Brain microvascular endothelial cell (primary cell): ENCODE measurements around the gene CP.

Experiments used
- DNase-seq: peaks from one replicate; pipeline ENCODE4 v3.0.0-alpha.2; 2020
- H3K27ac ChIP-seq: fragments of 250-450 bp; sonication (Bioruptor Pico); 2 replicates; pipeline ENCODE4 v1.5.1; 2020; ENCODE audit warnings: mild to moderate bottlenecking, moderate library complexity
- H3K27me3 ChIP-seq: fragments of 250-450 bp; sonication (Bioruptor Pico); replicated peaks from 2 replicates; pipeline ENCODE4 v1.5.1; 2020; ENCODE audit warnings: mild to moderate bottlenecking
- H3K36me3 ChIP-seq: fragments of 250-450 bp; sonication (Bioruptor Pico); replicated peaks from 2 replicates; pipeline ENCODE4 v1.5.1; 2020; ENCODE audit warnings: mild to moderate bottlenecking
- H3K4me3 ChIP-seq: 2 replicates; pipeline ENCODE4 v1.5.1; 2011; ENCODE audit warnings: low read depth, mild to moderate bottlenecking, control low read depth, low read length, moderate library complexity
- in situ Hi-C: cut with HindIII; loops from 2 replicates; pipeline ENCODE4 v1.10.0; 2017; ENCODE audit warnings: low sequenced_read_pairs, low pct_ligation_motif_present
- TF ChIP-seq, protein P1 (sequence below): IDR thresholded peaks from 2 replicates; pipeline ENCODE4 v1.5.1; 2011; ENCODE audit warnings: low read depth, mild to moderate bottlenecking, moderate library complexity, low read length, control low read depth, inconsistent platforms; ENCODE audit errors: missing control alignments

The CP gene

DNA sequence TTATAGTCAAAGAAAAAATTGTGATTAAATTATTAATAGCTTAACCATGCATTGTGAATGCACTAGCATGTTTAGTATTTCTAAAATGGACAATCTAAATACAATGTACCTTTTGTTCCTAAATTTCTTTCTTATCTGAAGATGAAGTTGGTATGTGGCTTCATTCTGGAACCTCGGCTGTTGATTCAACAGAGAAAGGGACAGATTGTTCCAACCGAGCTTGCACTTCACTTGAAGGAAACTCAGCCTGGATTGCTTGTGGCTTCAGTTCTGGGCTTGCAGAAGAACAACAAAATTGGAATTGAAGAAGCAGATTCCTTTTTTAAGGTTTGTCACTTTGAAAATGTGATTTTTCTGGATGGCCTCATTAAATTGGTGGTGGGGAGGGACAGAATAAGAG is 59.6 kb downstream of the CP start:
- DNase-seq: no peak
- Histone ChIP-seq H3K27me3 (no peaks in the 10 kb centered on the region), H3K36me3 (peaks cover 6% of the 10 kb centered on the region), H3K4me3 (no peak overlapping the region), H3K27ac (no peak overlapping the region)
- in situ Hi-C loops: no loop called here
- TF ChIP-seq, protein P1, sequence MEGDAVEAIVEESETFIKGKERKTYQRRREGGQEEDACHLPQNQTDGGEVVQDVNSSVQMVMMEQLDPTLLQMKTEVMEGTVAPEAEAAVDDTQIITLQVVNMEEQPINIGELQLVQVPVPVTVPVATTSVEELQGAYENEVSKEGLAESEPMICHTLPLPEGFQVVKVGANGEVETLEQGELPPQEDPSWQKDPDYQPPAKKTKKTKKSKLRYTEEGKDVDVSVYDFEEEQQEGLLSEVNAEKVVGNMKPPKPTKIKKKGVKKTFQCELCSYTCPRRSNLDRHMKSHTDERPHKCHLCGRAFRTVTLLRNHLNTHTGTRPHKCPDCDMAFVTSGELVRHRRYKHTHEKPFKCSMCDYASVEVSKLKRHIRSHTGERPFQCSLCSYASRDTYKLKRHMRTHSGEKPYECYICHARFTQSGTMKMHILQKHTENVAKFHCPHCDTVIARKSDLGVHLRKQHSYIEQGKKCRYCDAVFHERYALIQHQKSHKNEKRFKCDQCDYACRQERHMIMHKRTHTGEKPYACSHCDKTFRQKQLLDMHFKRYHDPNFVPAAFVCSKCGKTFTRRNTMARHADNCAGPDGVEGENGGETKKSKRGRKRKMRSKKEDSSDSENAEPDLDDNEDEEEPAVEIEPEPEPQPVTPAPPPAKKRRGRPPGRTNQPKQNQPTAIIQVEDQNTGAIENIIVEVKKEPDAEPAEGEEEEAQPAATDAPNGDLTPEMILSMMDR: no peak

DNA sequence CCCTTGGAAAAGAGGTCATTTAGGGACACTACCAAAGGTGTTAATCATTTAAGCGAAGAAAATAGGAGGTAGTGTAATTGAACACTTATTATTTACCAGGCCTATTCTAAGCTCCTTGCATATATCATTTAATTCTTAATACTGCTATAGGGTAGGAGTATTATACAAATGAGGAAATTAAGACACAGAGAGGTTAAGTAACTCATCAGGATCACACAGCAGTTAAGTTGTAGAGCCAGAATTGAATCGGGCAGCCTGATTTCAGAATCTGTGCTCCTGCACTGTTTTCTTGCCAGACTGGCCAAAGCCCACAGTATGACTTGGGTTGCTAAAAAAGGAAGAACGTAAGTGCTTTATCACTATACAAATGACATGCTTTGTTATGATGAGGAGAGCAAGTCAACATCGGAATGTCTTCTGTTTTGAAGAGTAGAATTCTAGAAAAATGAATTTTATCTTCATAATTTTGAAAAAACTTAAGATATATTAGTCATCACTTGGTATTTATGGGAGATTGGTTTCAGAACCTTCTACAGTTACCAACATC is 60.8 kb downstream of the CP start:
- in situ Hi-C loops: no loop called here
- TF ChIP-seq, protein P1: no peak
- Histone ChIP-seq H3K27ac (no peak overlapping the region), H3K27me3 (no peaks in the 10 kb centered on the region), H3K4me3 (no peak overlapping the region), H3K36me3 (peaks cover 6% of the 10 kb centered on the region)
- DNase-seq: peak; percentile 37

DNA sequence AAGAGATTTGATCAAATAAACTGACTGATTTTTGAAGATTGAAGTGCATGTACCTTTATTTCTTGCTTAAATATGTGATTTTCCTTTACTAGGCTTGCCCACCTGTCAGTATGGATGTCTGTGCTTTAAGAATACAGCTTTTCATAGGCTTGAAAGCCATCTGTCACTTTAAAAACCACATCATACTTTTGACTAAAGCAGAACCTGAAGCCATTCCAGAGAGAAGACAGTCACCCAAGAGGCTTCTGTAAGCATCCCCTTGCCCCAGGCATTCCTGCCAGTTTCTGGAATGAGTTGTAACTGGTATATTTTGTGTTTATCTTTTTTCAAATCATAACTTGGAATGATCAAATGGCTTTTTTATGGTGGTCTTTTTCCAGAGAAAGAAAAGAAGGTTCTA is 68.2 kb downstream of the CP start:
- peaks cover 3% of the 10 kb centered on the region for H3K36me3 ChIP-seq
- H3K27ac ChIP-seq: no peak overlapping the region
- DNase-seq: no peak
- no peaks in the 10 kb centered on the region for H3K27me3 ChIP-seq
- no peak overlapping the region for H3K4me3 ChIP-seq
- in situ Hi-C loops: no loop called here
- TF ChIP-seq, protein P1: no peak

DNA sequence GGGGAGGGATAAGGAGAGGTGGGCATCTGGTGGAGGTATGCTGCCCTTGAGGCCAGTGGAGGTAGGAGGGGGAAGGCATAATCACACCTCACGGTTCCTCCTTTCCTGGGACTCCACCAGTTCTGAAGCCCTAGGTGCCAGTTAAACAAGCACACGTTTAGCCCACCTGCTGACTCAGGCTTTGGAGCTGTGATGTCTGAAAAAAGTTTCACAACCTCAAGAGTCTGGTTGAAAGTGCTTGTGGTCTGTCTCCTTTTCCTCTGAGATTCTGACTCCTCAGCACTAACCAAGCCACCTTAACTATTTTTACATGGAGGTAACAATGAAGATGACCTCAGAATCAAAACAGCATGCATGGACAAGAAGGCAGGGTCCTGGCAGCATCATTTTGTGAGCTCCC is 69.2 kb downstream of the CP start:
- TF ChIP-seq, protein P1: no peak
- DNase-seq: peak; percentile 59
- in situ Hi-C loops: no loop called here
- Histone ChIP-seq H3K36me3 (peaks cover 1% of the 10 kb centered on the region), H3K27me3 (no peaks in the 10 kb centered on the region), H3K4me3 (no peak overlapping the region), H3K27ac (peak overlapping the region; percentile 16)

DNA sequence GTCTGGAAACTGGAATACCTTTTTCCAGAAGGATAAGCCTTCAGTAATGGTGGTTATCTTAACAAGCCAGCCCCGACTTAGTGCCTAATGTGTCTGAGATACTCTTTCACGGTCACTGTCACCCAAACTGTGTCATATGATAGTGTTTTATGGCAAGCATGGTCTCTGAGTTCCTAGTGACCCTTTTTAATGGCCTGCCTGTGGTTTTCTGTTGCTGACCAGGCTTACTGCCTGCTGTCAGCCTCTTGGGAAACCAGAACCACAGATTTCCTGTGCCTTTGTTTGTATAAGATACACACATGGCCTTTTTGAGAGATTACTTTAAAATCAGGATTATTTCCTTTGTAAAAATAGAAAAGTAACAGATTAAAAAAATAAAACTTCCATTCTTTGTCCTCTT is 69.8 kb downstream of the CP start:
- Histone ChIP-seq H3K27me3 (no peaks in the 10 kb centered on the region), H3K36me3 (no peaks in the 10 kb centered on the region), H3K27ac (peak overlapping the region; percentile 16), H3K4me3 (no peak overlapping the region)
- TF ChIP-seq, protein P1: no peak
- in situ Hi-C loops: no loop called here
- DNase-seq: peak; percentile 78

DNA sequence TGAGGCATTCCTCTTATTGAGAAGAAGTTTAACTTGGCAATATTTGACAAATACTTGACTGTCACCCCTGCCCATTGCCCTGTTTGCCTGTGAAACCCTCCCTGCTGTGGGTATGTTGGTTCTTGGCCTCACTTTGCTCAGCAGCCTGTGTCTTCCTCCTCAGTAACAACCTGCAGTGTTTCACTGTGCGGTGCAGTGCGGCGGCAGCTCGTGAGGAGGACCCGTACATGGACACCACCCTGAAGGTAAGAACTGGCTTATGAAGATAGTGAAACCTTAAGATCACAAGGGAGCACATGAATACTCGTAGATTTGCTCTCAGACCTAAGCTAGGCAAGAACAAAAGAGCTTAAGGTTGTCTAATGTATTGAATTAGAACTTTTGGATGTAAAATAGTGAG is 71.2 kb downstream of the CP start:
- H3K36me3 ChIP-seq: no peaks in the 10 kb centered on the region
- no peak overlapping the region for H3K4me3 ChIP-seq
- H3K27me3 ChIP-seq: no peaks in the 10 kb centered on the region
- no peak overlapping the region for H3K27ac ChIP-seq
- TF ChIP-seq, protein P1: no peak
- in situ Hi-C loops: no loop called here
- no peak for DNase-seq
